MM.1S (cell line): ENCODE data around the gene MPI.

Experiments
- EZH2 ChIP-seq: fragments of 300-600 bp; sonication (generic); optimal IDR thresholded peaks from 2 replicates; pipeline ENCODE3; 2017; ENCODE audit warnings: low read depth, mild to moderate bottlenecking, antibody characterized with exemption, low read length, mixed read lengths
- TF ChIP-seq, protein P1 (sequence below): fragments of 300-600 bp; sonication (generic); IDR thresholded peaks from 2 replicates; pipeline ENCODE4 v1.5.1; 2016; ENCODE audit warnings: antibody characterized with exemption, low read length, mixed read lengths

DNA sequence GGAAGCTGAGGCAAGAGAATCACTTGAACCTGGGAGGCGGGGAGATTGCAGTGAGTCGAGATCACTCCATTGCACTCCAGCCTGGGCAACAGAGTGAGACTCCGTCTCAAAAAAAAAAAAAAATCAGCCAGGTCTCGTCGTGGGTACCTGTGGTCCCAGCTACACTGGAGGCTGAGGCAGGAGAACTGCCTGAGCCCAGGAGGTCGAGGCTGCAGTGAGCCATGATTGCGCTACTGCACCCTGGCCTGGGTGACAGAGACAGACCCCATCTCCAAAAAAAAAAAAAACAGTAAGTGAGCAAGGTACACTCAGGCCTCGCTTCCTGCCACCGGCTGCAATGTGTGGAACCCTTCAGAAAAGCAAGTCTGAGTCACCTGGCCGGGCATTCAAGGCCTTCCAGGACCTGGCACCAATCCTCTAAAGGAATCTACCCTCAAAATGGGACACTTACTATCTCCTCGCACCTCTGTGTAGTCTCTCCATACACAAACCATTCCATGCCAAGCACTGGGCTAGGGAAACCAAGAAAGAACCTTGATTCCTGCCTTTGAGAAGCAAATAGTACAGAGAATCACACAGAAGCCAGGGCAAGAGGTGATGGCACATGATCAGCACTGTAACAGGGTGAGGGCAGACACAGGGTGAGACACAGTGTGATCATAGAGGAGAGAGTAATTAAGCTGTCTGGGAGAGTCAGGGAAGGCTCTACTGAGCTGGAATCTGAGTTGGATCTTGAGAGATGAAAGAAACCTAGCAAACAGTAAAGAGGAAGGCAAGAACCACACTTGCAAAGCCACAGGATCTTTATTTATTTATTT lies 26.4 kb upstream of the MPI start:
- TF ChIP-seq, protein P1, sequence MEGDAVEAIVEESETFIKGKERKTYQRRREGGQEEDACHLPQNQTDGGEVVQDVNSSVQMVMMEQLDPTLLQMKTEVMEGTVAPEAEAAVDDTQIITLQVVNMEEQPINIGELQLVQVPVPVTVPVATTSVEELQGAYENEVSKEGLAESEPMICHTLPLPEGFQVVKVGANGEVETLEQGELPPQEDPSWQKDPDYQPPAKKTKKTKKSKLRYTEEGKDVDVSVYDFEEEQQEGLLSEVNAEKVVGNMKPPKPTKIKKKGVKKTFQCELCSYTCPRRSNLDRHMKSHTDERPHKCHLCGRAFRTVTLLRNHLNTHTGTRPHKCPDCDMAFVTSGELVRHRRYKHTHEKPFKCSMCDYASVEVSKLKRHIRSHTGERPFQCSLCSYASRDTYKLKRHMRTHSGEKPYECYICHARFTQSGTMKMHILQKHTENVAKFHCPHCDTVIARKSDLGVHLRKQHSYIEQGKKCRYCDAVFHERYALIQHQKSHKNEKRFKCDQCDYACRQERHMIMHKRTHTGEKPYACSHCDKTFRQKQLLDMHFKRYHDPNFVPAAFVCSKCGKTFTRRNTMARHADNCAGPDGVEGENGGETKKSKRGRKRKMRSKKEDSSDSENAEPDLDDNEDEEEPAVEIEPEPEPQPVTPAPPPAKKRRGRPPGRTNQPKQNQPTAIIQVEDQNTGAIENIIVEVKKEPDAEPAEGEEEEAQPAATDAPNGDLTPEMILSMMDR, result no peak
- TF ChIP-seq EZH2, result no peak
